Esophagus squamous epithelium (tissue), 4 donors: Measurements from ENCODE around the gene VOPP1.

Experiments used
- CTCF ChIP-seq, 6 experiments: fragments of 450-650 bp in 4 of 6; fragments of 200-600 bp in 2 of 6; sonication (generic) in 2 of 6; IDR thresholded peaks; one replicate each; pipeline ENCODE4 v1.5.1; 2016 to 2019; ENCODE audit warnings: antibody characterized with exemption in 6 of 6, mild to moderate bottlenecking in 4 of 6, moderate library complexity in 4 of 6
- POLR2A ChIP-seq, 4 donors: fragments of 450-650 bp; IDR thresholded peaks; one replicate each; pipeline ENCODE4 v1.6.1; 2017; ENCODE audit warnings: antibody characterized with exemption in 4 of 4, mild to moderate bottlenecking in 4 of 4, moderate library complexity in 3 of 4

- no peak for TF ChIP-seq CTCF (IDR thresholded peaks at IDR 0.05)
- no peak for TF ChIP-seq POLR2A (IDR thresholded peaks at IDR 0.05)
Observed at GRCh38 chr7:55491346-55491745, 81.0 kb downstream of the VOPP1 start.
